AG09309 (cell line): ENCODE data around the gene CAPG.
"Not testable (repeated sequence)": the region's sequence is repeated elsewhere in the genome, so short reads cannot be mapped to it uniquely, and the experiment has no call there.

ENCODE experiments used
- DNase-seq: peaks from one replicate; pipeline ENCODE4 v3.0.0-alpha.2; 2010; ENCODE audit warnings: low read depth
- H3K4me3 ChIP-seq: 2 replicates; pipeline ENCODE4 v1.5.1; 2011; ENCODE audit warnings: mild to moderate bottlenecking, low read depth, low read length, moderate library complexity; ENCODE audit not compliant: control insufficient read depth
- TF ChIP-seq, protein P1 (sequence below): IDR thresholded peaks from 2 replicates; pipeline ENCODE4 v1.5.1; 2011; ENCODE audit warnings: mild to moderate bottlenecking, low read depth, low read length, inconsistent platforms; ENCODE audit not compliant: insufficient read depth, control insufficient read depth; ENCODE audit errors: missing control alignments

Gene CAPG

DNA sequence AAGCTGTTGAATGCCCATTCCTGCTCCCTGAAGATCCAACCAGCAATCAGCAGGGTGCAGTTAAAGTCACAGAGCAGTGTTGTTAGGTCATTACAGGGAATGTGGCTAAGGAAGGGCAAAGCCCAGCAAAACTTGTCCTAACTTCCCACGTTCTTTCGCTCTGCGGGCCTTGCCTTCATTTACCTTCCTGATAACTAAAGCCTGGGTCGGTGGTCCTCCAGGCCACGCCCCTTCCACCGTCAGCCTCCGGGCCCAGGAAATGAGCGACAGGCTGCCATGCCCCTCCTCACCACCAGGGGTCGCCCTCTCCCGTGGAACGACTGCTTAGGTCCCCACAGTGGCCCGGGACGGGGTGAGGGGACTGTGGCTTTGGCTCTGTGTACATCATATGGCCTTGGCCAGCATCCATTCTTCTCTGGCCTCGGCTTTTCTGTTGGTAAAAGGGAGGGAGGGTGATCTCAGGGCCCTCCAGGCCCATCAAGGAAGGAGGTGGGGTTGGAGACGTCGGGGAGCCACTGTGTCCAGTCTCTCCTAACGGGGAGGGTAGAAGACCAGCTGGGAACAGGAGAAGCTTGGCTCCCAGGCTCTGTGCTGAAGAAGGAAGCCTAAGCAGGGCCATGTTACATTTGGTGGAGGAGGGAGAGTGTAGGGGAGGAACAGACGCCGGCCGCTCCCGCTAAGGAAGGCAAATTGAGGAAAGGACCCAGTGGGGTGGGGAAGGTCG is 10.5 kb upstream of the CAPG start:
- TF ChIP-seq, protein P1, sequence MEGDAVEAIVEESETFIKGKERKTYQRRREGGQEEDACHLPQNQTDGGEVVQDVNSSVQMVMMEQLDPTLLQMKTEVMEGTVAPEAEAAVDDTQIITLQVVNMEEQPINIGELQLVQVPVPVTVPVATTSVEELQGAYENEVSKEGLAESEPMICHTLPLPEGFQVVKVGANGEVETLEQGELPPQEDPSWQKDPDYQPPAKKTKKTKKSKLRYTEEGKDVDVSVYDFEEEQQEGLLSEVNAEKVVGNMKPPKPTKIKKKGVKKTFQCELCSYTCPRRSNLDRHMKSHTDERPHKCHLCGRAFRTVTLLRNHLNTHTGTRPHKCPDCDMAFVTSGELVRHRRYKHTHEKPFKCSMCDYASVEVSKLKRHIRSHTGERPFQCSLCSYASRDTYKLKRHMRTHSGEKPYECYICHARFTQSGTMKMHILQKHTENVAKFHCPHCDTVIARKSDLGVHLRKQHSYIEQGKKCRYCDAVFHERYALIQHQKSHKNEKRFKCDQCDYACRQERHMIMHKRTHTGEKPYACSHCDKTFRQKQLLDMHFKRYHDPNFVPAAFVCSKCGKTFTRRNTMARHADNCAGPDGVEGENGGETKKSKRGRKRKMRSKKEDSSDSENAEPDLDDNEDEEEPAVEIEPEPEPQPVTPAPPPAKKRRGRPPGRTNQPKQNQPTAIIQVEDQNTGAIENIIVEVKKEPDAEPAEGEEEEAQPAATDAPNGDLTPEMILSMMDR: peak; percentile 99
- no peak for DNase-seq
- H3K4me3 ChIP-seq: no peak overlapping the region

DNA sequence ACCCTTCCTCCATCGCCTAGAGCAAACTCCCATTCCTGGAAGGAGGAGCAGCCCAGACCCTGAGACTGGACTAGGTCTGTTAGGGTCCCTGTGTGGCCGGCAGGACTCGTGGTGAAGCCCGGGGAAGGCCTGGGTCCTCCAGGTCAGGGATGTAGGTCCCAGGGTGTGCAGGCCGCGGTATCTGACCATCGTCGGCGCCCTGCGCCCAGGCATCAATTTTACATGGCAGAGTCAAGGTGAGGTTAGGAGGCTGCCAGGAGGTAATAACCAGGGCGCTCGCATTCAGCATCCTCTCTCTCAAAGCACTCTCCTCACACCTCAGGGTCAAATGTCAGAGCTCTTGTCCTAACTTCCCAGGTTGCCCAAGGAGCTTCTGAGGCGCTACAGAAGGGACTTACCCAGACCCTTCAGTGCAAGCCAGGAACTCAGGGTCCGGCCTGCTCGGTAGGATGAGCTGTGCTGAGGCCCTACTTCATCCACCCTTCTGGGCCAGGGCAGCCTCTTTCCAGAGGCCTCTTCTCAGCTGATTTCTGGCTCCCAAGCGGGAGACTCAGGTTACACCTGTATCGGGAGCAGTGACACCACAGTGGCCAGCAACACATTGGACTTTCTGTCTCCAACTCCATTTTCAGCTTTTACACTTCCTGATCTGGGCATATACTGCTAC is 9.0 kb upstream of the CAPG start:
- no peak for DNase-seq

DNA sequence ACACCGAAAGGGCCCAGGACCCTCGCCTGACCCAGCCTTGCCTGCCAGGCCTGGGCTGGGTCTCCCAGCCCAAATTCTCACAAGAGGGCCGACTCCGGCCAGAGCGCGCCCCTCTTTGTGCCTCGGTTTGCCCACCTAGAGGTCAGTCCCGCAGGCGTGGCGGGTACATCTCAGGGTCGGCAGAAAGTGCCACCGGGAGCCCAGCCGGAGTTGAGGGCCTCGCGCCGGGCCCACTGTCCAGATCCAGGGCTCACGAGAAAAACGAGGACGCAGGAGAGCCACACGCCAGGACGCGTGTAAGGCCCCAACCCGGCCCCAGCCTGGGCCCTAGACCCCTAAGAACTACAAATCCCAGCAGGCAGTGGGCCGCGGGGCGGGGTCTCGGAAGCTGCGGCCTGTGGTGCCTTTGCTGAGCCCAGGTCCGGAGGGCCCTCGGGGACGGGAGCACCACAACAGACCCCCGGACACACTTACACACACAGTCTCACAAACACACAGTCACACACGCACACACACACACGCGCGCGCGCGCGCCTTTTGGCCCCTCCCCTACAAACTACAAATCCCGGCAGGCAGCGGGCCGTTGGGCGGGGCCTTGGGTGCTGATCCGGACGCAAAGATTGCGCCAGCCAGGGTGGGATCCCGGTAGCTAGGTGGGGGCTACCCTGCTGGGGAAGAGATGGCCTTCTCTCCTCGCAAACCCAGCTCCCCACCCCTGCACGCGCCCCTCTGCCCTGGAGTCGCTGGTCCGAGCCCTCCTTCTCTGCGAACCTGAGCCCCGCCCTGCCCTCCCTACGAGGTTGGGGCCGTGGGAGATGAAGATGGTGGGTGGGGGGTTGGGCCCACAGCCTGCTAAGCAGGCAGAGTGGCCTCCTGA is 8.2 kb upstream of the CAPG start, which contains the start of gene SH2D6:
Gene SH2D6, plus strand, starts transcription at position 583 of the 877 bp plus-strand sequence. CDS start 10,752 bp downstream, outside the sequence.
- H3K4me3 ChIP-seq: peak within 1 kb of the TSS; percentile 56
- DNase-seq: no peak
- TF ChIP-seq, protein P1: no peak

More for the DNA sequence above, 9.0 kb upstream of the CAPG start:
- TF ChIP-seq, protein P1: no peak
- H3K4me3 ChIP-seq: peak overlapping the region; percentile 56

DNA sequence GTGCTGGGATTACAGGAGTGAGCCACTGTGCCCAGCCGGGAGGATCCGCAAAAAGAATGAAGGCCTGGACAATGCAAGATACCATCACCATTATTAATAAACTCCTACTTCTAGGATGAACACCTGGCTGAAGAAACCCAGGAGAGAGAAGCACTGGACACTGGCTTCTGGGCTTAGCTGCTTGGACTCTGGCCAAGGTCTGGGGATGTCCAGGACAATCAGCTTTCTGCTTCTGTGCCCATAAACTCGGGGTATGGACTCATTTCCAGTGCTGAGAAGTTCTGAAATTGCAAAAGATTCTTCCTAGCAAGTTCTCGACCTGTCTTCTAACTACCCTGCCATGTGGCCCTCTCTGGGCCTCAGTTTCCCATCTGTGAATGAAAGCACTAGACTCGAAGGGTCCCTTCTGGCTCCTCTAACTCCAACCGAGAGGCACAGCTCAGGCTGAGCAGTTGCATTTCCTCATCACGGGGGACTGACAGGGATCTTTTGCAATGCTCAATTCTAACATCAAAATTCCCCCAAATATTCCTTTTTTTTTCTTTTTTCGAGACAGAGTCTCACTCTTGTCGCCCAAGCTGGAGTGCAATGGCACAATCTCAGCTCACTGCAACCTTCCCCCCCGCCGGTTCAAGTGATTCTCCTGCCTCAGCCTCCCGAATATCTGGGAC is 5.9 kb upstream of the CAPG start:
- no peak for DNase-seq
- TF ChIP-seq, protein P1: no peak
- no peak overlapping the region for H3K4me3 ChIP-seq

DNA sequence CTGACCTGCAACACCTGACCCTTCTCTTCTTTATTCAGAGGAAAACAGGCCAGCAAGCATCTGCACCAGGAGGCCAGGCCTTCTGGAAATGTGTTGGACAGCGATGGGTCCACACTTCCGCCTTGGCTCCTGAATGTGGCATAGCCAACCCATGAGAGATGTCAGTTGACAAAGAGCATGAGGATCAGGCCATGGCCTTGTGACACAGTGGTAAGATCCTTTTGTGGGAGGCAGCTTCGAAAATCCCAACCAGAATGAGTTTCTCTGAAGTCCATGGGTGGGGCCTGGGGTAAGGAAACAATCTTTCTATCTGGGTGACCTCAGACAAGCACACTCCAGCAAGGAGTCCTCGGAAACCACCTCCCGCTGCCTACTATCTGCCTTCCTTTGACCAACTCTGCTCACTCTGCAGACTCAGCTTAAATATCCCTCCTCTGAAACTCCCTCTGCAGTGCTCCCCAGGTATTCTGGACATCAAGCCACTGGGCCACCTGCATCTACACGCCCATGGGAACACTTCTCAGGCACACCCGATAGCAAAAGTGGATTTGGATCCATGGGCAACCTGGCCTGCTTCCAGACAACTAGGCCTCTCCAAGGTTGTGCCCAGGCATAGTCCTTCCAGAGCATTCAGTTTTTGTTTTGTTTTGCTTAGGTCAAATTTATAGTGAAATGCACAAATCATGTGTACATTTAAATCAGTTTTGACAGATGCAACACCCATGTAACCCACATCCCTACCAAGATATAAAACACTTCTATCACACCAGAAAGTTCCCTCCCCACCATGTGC is 4.8 kb upstream of the CAPG start:
- H3K4me3 ChIP-seq: no peak overlapping the region
- TF ChIP-seq, protein P1: no peak
- no peak for DNase-seq

DNA sequence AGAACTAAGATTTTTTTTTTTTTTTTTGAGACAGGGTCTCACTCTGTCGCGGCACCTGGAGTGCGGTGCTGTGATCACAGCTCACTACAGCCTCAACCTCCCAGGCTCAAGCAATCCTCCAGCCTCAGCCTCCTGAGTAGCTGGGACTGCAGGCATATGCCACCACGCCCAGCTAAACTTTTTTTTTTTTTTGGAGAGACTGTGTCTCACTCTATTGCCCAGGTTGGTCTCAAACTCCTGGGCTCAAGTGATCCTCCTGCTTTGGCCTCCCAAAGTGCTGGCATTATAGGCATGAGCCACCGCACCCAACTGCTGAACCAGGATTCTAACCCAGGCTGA is 4.2 kb upstream of the CAPG start:
- not testable (repeated sequence) for DNase-seq, H3K4me3 ChIP-seq
